Left ventricle myocardium inferior (tissue), 1 donor: Measurements from ENCODE around the gene MPST. TPM values are rescaled to one million over a fixed set of nuclear protein-coding genes. Genes with fewer than 3 reads are reported as not detected.
A peak's percentile ranks its signal among the peaks of the same experiment; 100 is the strongest.

Experiments
- DNase-seq: peaks from one replicate; pipeline ENCODE4 v3.0.0-alpha.2; 2020
- H3K27ac ChIP-seq: fragments of 200-600 bp; replicated peaks from 2 replicates; pipeline ENCODE4 v1.8.0; 2021
- H3K27me3 ChIP-seq: fragments of 200-600 bp; 2 replicates; pipeline ENCODE4 v1.8.0; 2021; ENCODE audit warnings: low read depth
- H3K36me3 ChIP-seq: fragments of 200-600 bp; 2 replicates; pipeline ENCODE4 v1.8.0; 2021
- H3K4me1 ChIP-seq: fragments of 200-600 bp; 2 replicates; pipeline ENCODE4 v1.8.0; 2021
- H3K4me3 ChIP-seq: fragments of 200-600 bp; 2 replicates; pipeline ENCODE4 v1.8.0; 2021; ENCODE audit warnings: mild to moderate bottlenecking, moderate library complexity
- H3K9me3 ChIP-seq: fragments of 200-600 bp; replicated peaks from 2 replicates; pipeline ENCODE4 v1.8.0; 2021
- CTCF ChIP-seq: fragments of 200-600 bp; IDR thresholded peaks from 2 replicates; pipeline ENCODE4 v1.8.0; 2021; ENCODE audit warnings: antibody characterized with exemption, mild to moderate bottlenecking, borderline replicate concordance
- intact Hi-C: fragments of 100-400 bp; cut with micrococcal nuclease; formaldehyde crosslinking; loops from one replicate; pipeline ENCODE4 v1.11.0; 2022
- long read RNA-seq: library from polyadenylated mRNA; unstranded; transcript quantifications from one replicate; pipeline ENCODE4 v2.0.0, GENCODE V29; 2021
- total RNA-seq: library from RNA; stranded (reverse); fragmentation: NEBNext Ultra II Directional; extraction: Animal tissue kit (Norgen Biotek cat#: 25700); gene quantifications from one replicate; pipeline ENCODE4 v1.2.1, GENCODE V29; 2021
- donor health status: DM: no; HTN: yes; CAD: no; lungs with severe emphysema.

Gene MPST
- 58.3 TPM for total RNA-seq
- long read RNA-seq, transcript MPST-203 (3 exons, 1,345 nt): minor isoform, 19 of 246 reads
- long read RNA-seq, transcript MPST-201 (4 exons, 1,504 nt): minor isoform, 8 of 246 reads
- long read RNA-seq, transcript MPST-206 (3 exons, 1,331 nt): major isoform, 127 of 246 reads
- long read RNA-seq, partial matches to known transcripts: 39 of 246 reads
- long read RNA-seq, other reads (novel, unspliced or antisense): 51 of 246 reads

GRCh38 chr22:37019309-37020191 lies at the start of gene MPST, which contains the start of gene TST:
TSS of gene MPST (plus strand) at chr22:37019742. CDS start at chr22:37019837, 95 bp downstream.
TSS of gene TST (minus strand) at chr22:37019447. CDS start at chr22:37018732, 715 bp downstream.
- Histone ChIP-seq H3K36me3 (peaks cover 6% of the 10 kb centered on the region), H3K9me3 (no peaks in the 10 kb centered on the region), H3K27ac (peak within 1 kb of the TSS; percentile 99), H3K4me3 (peak within 1 kb of the TSS; percentile 98), H3K4me1 (peaks cover 92% of the 10 kb centered on the region), H3K27me3 (no peaks in the 10 kb centered on the region)
- intact Hi-C loops: no loop called here
- DNase-seq: peak; percentile 83
- peak; percentile 33 for TF ChIP-seq CTCF

- intact Hi-C loops: no loop called here
- H3K9me3 ChIP-seq: no peaks in the 10 kb centered on the region
- no peak overlapping the region for H3K4me3 ChIP-seq
- no peak for DNase-seq
- no peak overlapping the region for H3K27ac ChIP-seq
- no peaks in the 10 kb centered on the region for H3K36me3 ChIP-seq
- no peaks in the 10 kb centered on the region for H3K4me1 ChIP-seq
- H3K27me3 ChIP-seq: peaks cover 4% of the 10 kb centered on the region
- no peak for TF ChIP-seq CTCF
Measured at GRCh38 chr22:36971341-36972125, 48.0 kb upstream of the MPST start.

GRCh38 chr22:36976606-36977005 lies 42.9 kb upstream of the MPST start:
- no peak overlapping the region for H3K4me3 ChIP-seq
- TF ChIP-seq CTCF: no peak
- DNase-seq: no peak
- no peaks in the 10 kb centered on the region for H3K36me3 ChIP-seq
- H3K9me3 ChIP-seq: no peaks in the 10 kb centered on the region
- H3K27me3 ChIP-seq: peaks cover 3% of the 10 kb centered on the region
- intact Hi-C loops: no loop called here
- H3K4me1 ChIP-seq: peaks cover 10% of the 10 kb centered on the region
- no peak overlapping the region for H3K27ac ChIP-seq

GRCh38 chr22:36977401-36977861 lies 42.1 kb upstream of the MPST start:
- Histone ChIP-seq H3K9me3 (no peaks in the 10 kb centered on the region), H3K4me3 (peak overlapping the region; percentile 61), H3K36me3 (no peaks in the 10 kb centered on the region), H3K4me1 (peaks cover 10% of the 10 kb centered on the region), H3K27ac (no peak overlapping the region), H3K27me3 (peaks cover 11% of the 10 kb centered on the region)
- intact Hi-C loops: no loop called here
- peak; percentile 34 for TF ChIP-seq CTCF
- DNase-seq: peak; percentile 48
